ENCODE measurements around the gene IMPG2.

Gene IMPG2

DNA sequence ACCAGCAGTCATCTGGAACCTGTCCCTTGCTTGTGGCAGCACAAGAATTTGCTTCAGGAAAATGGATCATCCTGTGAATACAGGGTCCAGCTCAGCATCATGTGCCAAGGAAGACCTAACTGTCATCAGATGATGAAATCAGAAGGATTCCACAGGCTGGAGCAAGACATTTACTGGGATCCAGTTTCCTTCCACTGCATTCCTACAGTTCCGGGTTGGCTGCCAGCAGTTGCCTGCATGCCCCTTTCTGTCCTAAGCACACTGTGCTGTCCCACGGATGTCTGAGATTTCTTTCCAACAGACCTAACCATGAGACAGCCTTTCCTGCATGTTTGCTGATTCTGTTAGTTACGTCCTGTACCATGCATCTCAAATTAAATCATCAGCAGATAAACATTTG, 140.7 kb downstream of the IMPG2 start:
- Histone ChIP-seq H3K27me3 (ENCODE audit: low read depth) (no peaks in the 10 kb centered on the region), H3K9me3 (no peaks in the 10 kb centered on the region), H3K36me3 (replicated peaks) (no peaks in the 10 kb centered on the region), H3K4me3 (no peak overlapping the region), H3K4me1 (no peaks in the 10 kb centered on the region)
- DNase-seq (ENCODE audit: low spot score in 2 of 2): no peak
- in situ Hi-C loops (cut with MboI; ENCODE audit: low sequenced_read_pairs): no loop called here

DNA sequence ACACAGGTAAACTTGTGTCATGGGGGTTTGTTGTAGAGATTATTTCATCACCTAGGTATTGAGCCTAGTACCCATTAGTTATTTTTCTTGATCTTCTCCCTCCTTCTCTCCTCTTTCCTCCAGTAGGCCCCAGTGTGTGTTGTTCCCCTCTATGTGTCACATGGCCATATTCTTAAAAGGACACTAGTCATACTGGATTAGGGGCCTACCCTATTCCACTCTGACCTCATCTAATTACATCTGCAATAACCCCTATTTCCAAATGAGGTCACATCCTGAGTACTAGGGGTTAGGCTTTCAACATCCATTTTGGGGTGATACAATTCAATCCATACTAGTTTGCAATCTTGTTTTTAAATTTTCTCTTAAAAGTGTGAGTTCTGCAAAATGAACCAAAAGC, 142.8 kb downstream of the IMPG2 start:
- no peak overlapping the region for H3K4me3 ChIP-seq
- no peaks in the 10 kb centered on the region for H3K9me3 ChIP-seq
- no peaks in the 10 kb centered on the region for H3K4me1 ChIP-seq
- DNase-seq (ENCODE audit: low spot score in 2 of 2): no peak
- H3K27me3 ChIP-seq (ENCODE audit: low read depth): no peaks in the 10 kb centered on the region
- in situ Hi-C loops (cut with MboI; ENCODE audit: low sequenced_read_pairs): no loop called here
- H3K36me3 ChIP-seq (replicated peaks): no peaks in the 10 kb centered on the region
